HUDEP-2 (cell line): Measurements from ENCODE around the gene HLA-F.
A peak's percentile ranks its signal among the peaks of the same experiment; 100 is the strongest.

Experiments used
- DNase-seq, 76 experiments: peaks; one replicate each; lab custom pipeline; 2025; ENCODE audit not compliant: unreplicated experiment in 76 of 76; lab: John Stamatoyannopoulos, UW

Gene HLA-F

DNA sequence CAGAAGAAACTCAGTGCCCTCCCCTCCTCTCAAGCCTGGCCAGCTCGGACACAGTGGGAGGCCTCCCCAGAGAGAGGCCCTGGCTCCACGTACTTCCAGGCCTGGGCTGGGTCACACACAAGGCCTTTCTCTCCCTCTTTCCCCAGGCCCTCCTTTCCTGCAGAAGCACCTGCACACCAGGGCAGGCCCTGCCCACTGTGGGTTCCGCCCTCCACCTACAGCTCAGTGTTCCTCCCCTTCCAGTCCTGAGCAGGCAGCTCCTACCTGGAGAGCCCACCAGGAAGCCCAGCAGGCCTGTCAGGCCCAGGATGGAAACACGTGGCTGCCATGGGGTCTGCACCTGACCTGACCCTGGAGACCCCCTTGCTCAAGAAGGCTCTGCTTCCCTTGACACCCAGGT, 18.9 kb downstream of the HLA-F start:
- no peak for DNase-seq

- no peak for DNase-seq
These were observed 19.8 kb downstream of the HLA-F start for GRCh38 chr6:29743025-29743424.

GRCh38 chr6:29743568-29743967, 20.3 kb downstream of the HLA-F start:
- DNase-seq = no peak

DNA sequence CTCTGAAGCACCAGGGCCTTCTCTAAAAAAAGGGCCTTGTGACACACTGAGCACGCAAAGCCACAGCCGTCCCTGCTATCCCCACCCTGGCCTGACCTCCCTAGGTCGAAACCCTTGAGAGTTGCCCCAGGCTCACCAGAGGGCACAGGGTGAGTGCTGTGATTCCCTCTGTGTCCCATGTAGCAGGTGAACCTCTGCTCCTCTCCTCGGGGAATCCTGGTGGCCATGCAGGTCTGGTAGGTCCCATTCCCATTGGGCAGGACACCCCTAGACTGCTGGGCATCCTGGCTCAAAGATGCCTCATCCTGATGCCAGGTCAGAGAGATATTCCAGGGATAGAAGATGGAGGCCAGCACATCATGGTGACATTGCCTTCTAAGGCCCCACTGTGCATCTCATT, 20.9 kb downstream of the HLA-F start:
- no peak for DNase-seq

- no peak for DNase-seq
These were observed 21.4 kb downstream of the HLA-F start for GRCh38 chr6:29744621-29745020.

DNA sequence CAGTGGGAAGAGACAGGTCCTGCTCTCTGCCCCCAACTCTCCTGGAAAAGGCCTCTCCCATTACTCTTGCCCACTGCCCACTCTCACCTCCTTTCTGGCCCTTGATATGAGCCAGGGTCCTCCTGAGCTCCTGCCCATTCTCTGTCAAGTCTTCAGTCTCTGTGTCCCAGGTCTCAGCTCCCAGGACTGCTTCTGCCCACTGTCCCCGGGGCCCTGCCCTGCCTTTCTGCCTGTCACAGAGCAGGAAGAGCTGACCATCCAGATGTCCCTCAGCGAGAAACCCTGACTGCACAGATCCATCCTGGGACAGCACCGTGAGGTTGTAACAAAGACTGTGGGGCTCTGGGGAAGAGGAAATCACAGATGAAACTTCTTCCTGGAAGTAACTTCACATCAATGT, 22.2 kb downstream of the HLA-F start:
- no peak for DNase-seq

DNA sequence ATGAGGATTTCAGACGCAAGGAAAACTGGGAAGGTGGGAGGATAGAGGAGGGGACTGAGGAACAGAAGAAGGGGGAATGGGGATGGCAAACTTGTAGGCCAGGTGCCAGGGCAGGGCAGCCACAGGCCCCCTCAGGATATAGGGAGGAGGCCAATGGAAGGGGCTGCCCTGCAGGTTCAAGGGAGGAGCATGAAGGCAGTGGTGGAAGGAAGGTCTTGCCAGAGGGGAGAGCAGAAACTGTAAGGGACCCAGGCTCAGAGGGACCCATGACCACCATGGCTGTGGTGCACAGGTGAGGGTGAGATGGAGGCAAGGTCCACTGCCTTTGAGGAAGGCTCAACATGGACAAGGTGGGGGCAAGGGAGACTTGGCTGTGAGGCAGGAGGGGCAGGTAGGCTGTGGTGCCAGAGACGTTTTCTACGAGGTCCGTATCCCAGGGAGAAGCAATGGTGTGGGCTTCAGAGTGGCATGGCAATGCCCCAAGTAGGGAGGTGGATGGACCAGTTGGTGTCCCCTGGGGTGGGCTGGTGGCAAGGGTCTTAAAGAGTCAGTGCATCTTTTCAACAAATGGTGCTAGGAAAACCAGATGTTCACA, 22.7 kb downstream of the HLA-F start:
- DNase-seq = no peak

DNA sequence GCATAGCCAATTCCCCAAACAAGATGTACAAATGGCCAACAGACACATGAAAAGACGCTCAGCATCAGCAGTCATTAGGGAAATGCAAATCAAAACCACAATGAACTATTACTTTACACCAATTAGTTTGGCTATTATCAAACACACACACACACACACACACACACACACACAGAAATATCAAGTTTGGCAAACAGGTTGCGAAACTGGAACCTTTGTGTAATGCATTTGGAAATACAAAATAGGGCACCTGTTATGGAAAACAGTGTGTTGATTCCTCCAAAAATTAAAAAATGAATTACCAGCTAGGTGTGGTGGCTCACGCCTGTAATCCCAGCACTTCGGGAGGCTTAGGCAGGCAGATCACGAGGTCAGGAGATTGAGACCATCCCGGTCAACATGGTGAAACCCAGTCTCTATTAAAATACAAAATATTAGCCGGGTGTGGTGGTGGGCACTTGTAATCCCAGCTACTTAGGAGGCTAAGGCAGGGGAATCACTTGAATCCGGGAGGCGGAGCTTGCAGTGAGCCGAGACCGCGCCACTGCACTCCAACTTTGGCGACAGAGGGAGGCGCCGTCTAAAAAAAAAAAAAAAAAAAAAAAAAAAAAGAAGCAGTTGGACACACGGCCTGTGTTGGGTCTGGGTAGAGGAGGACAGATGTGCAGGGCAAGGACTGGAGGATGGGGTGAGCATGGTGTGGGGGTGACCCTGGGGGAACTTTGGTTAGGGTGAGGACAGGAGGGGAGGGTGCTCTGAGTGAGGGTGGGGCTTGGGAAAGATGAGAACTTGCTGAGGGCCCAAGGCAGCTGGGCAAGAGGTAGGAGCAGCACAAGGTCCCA, 23.8 kb downstream of the HLA-F start:
- DNase-seq = no peak

DNA sequence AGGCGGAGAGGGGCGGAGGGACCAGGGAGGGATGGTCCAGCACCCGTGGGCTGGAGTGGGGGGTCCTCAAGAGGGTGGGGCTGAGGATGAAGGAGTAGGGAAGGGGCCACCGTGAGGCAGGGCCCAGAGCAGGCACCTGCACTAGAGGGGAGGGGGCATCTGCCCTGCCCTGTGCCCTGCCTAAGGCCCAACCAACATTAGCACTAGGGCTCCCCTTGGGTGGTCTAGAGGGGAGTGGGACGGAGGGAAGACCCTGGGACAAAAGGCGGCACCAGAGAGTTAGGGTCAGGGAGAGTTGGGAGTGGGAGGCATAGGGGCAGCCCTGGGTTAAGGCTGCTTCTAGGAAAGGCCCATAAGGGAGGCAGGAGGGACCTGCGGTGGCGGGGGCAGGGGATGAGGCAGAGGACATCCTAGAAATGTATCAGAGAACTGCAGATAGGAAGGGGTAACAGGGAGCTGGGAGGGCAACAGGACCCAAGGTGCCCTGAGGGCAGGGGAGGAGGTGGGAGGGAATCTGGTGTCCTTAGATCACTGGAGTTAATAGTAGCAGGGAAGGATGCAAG, 24.5 kb downstream of the HLA-F start:
- DNase-seq = no peak

GRCh38 chr6:29748391-29749307, 25.4 kb downstream of the HLA-F start:
- DNase-seq = peak in 74 of 76 experiments; percentile 19 to 92 (median 80)

DNA sequence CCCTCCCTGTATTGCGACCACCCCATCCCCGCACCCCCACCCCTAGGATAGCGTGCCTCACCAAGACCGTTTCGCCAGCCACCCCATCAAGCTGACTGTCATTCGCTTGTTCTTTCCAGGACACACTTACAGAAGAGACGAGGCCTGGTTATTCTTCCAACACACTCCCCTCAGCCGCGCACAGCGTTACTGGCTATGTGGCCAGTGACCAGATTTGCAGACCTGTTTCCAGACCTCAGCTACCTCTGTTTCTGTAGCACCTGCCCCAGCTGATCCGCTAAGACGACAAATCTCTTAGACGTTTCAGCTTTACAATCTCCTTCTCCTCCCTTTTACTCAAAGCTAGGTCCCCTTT, 26.1 kb downstream of the HLA-F start:
- DNase-seq = peak in 5 of 76 experiments; percentile 28 to 51 (median 38)

DNA sequence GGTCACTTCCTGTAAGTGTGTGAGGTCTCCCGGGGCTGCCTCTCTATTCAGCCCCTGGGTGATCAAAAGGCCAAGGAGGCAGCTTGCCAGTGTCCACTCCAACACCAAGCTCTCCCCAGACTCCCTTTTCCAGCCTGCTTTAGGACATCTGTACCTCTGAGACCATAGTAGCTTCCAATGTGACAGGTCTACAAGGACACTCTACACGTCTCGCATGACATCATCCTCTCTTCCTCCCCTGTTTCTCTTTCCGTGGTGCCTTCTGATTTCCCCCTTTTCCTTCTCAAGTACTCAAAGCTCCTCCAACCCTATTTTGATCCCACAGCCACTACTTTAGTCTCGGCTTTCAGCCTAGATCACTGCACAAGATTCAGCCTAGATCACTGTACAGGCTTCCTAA, 26.4 kb downstream of the HLA-F start:
- DNase-seq = no peak

DNA sequence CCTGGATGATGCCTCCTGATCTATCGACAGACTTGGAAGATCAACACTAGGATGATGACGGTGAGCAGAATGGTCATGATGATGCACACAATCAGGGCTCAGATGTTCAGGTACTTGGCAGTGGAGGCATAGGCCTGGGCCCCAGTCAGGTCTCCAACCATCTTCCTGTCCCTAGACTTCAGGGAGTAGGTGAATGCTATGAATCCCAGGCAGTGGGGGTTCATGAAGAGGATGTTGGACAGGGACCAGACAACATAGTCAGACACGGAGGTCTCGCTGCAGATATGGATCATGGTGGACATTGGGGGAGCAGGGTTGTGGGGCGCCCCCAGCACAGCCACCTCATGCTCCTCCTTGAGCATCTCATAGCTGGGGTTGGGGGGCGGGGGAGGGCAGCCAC, 27.5 kb downstream of the HLA-F start:
- DNase-seq = no peak

- DNase-seq = no peak
These were observed 28.2 kb downstream of the HLA-F start for GRCh38 chr6:29751480-29751879.

DNA sequence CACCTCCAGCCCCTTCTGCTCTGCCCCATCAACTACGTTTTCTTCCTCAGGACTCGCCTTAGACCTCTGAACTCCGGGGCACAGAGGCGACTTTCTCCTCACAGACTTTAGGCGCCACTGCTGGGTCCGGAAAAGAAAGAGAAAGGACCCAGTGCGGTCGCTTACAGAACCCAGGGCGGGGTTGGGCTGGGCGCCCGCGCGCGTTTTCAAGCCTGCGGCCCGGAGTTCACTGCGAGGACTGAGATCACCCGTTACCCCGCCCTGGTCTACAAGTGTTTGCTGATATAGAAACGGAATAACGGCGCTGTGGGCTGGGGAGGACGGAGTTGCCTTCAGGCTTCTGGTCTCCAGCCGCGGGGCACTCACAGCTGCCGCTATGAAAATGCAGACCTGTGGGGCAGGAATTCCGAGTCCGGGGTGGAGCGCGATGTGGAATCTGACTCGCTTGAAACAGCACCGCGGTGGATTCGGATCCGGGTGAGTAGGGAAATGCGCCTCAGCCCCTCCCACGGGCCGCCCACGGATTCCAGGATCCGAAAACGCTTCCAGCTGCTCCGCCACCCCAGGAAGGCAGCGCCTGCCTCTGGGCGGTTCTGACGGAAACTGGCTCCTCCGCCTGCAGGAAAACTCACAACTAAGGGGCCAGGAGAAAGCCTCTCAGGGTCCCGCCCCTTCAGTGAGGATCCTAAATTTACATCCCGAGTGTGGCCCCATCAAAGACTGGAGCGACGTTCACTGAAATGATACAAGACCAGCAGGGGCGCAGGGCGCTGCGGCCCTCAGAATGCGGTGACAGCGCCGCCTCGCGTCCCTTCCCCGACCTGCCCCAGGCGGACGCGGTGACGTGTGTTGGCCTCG, 29.4 kb downstream of the HLA-F start:
- peak in 75 of 76 experiments; percentile 51 to 98 (median 85) for DNase-seq

DNA sequence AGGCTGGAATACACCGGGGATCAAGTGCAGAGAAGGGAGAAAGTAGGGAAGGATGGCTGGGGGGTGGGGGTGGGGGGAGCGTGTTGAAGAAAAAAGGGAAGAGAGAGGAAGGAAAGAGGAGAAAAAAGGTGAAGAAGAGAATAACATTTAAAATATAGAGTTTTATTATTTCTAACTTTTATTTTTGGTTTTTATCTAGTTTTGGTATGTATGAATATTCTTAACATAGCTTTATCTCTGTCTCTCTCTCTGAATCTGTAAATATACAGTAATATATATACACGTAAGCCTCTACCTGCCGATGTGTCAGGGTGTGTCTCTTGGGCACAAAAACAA, 30.0 kb downstream of the HLA-F start:
- DNase-seq = no peak

DNA sequence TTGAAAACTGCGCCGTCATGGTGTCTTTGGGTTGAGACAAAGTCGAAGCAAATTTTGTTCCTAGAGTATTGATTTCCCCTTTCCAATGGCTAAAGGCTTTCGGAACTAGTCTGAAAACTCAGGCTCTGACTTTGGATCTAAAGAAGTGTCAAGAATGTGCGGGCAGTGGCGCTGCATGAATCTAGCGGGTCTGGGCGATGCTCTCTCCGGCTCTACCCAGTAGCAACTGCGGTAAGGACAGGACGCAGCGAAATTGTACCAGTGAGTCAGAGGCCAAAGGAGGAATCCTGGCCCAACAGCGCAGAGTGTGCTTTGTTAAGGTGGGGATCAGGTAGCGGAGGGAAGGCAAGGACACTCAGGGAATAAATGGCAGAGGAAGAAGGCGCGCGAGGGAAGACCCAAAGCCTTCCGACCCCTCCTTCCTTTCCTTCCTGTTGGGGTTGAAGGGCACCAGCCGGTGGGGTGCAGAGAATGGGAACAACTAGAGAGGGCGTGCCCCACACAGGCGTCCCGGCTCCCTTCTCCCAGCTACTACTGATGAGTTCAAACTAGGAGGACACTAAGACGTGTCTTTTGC, 32.1 kb downstream of the HLA-F start:
- no peak for DNase-seq

DNA sequence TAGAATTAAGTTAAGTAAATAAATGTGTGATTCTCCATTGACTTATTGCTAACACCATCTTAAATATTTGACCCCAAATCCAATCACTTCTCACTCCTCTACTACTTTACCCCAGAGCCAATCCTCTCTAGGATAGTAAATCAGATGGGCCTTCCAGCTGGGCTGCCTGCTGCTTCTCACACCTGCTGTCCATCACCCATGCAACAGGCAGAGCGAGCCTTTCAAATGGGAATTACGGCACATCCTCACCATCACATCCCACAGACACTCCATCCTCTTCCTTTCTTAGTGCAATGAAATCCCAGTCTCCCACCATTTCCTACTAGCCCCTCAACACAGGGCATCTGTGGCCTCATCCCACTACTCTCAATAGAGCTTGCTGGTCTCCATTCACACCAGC, 34.0 kb downstream of the HLA-F start:
- no peak for DNase-seq

DNA sequence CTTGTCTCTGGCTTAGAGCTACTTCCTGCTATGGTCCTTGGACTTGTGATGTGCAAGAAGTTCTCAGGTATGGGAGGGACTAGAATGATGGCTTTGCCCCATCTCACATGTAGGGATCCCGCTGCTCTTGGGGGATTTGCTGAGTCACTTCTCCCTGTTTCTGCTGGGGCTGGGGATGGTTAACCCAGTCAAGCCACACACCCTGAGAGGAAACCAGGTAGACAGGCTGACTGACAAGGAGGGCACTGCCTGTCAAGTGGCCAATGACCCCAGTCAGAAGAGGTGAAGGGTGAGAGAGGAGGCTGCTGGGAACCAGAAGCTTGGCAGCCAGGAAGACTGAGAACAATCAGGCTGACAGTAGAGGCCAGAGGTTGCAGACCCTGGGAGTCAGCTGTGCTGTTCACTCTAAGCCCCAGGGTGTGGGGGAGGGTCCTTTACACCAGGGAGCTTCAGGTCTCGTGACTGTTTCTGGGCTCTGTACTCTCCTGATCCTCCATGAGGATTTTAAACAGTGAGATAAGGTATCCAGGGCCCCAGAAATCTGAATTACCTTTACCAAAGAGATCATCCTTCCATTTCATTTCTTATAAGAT, 34.6 kb downstream of the HLA-F start:
- peak in 6 of 76 experiments; percentile 17 to 43 (median 26) for DNase-seq

- no peak for DNase-seq
These were observed 35.5 kb downstream of the HLA-F start for GRCh38 chr6:29758761-29759160.
